Smooth muscle cell (in vitro differentiated cells): ENCODE results near the gene NEDD4L. TPM values are rescaled to one million over a fixed set of nuclear protein-coding genes. Genes with fewer than 3 reads are reported as not detected.

Source experiments
- DNase-seq: peaks from one replicate; lab custom pipeline; 2025; ENCODE audit not compliant: unreplicated experiment; lab: John Stamatoyannopoulos, UW
- H2AFZ ChIP-seq: fragments of 200-600 bp; sonication (generic); 2 replicates; pipeline ENCODE4 v1.6.0; 2016; ENCODE audit warnings: antibody characterized with exemption, low read depth, mild to moderate bottlenecking
- H3F3A ChIP-seq: fragments of 200-600 bp; sonication (generic); 2 replicates; pipeline ENCODE4 v1.6.0; 2017; ENCODE audit warnings: antibody characterized with exemption, low read depth
- H3K27ac ChIP-seq: fragments of 200-600 bp; sonication (generic); 2 replicates; pipeline ENCODE4 v1.5.1; 2016; ENCODE audit warnings: low read depth, mild to moderate bottlenecking
- H3K27me3 ChIP-seq: fragments of 200-600 bp; sonication (generic); 2 replicates; pipeline ENCODE4 v1.6.1; 2016; ENCODE audit warnings: low read depth, mild to moderate bottlenecking
- H3K36me3 ChIP-seq: fragments of 200-600 bp; sonication (generic); 2 replicates; pipeline ENCODE4 v1.5.1; 2016; ENCODE audit warnings: low read depth
- H3K4me1 ChIP-seq: fragments of 200-600 bp; sonication (generic); 2 replicates; pipeline ENCODE4 v1.5.1; 2016; ENCODE audit warnings: low read depth
- H3K4me2 ChIP-seq: fragments of 200-600 bp; sonication (generic); 2 replicates; pipeline ENCODE4 v1.6.0; 2016; ENCODE audit warnings: mild to moderate bottlenecking
- H3K4me3 ChIP-seq: fragments of 200-600 bp; sonication (generic); 2 replicates; pipeline ENCODE4 v1.5.1; 2016; ENCODE audit warnings: mild to moderate bottlenecking
- H3K79me2 ChIP-seq: fragments of 200-600 bp; sonication (generic); 2 replicates; pipeline ENCODE4 v1.6.0; 2016; ENCODE audit warnings: low read depth, mild to moderate bottlenecking
- H3K9ac ChIP-seq: fragments of 200-600 bp; sonication (generic); 2 replicates; pipeline ENCODE4 v1.6.0; 2016; ENCODE audit warnings: low read depth
- H3K9me3 ChIP-seq: fragments of 200-600 bp; sonication (generic); replicated peaks from 2 replicates; pipeline ENCODE4 v1.5.1; 2016; ENCODE audit warnings: low read depth
- H4K20me1 ChIP-seq: fragments of 200-600 bp; sonication (generic); 2 replicates; pipeline ENCODE4 v1.6.0; 2016; ENCODE audit warnings: low read depth
- CTCF ChIP-seq: fragments of 200-600 bp; sonication (generic); IDR thresholded peaks from 2 replicates; pipeline ENCODE4 v1.5.1; 2017; ENCODE audit warnings: borderline replicate concordance, mild to moderate bottlenecking, antibody characterized with exemption; ENCODE audit not compliant: insufficient read depth, poor library complexity, severe bottlenecking
- WGBS: methylation state at CpG from one replicate; pipeline ENCODE4 v1.1.7; 2016; ENCODE audit warnings: low lambda C conversion rate; 5-methylcytosine and 5-hydroxymethylcytosine counted together
- polyA plus RNA-seq: library from polyadenylated mRNA; unstranded; fragments of >200 nt; fragmentation: Nextera tagmentation; extraction: Ambion mirVana; gene quantifications from 2 replicates; pipeline ENCODE4 v1.2.1, GENCODE V29; 2016
- total RNA-seq: library from RNA; depleted of rRNA; stranded (reverse); fragments of >200 nt; gene quantifications from 2 replicates; pipeline ENCODE4 v1.2.3, GENCODE V29; 2014

The NEDD4L gene
- total and polyA plus RNA-seq, 2 experiments from 2014 or later = 8.7 to 41.3 TPM

DNA sequence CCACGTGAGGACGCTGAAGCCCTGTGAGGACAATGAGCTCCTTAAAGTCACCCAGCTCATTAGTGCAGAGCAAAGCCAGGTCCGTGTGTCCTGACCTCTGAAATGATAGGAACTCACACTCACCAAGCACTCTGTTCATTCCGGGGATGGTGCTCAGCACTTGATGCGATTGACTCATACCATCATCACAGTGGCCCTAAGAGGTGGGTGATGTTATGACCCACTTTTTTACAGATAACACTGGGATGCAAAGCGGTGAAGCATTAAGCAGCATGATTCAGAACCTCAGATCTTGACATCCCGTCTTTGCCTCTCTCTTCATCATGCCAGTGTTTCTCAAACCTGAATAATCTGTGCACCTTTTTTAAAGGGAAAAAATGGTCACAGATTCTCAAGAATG is 350.0 kb downstream of the NEDD4L start:
- Histone ChIP-seq H3K9ac (no peak overlapping the region), H2AFZ (no peak overlapping the region), H3K9me3 (no peaks in the 10 kb centered on the region), H3K4me2 (peak overlapping the region; percentile 13), H3K27me3 (no peaks in the 10 kb centered on the region), H3F3A (peaks cover 14% of the 10 kb centered on the region), H3K79me2 (no peaks in the 10 kb centered on the region), H3K27ac (peak overlapping the region; percentile 61), H3K4me3 (no peak overlapping the region), H4K20me1 (no peaks in the 10 kb centered on the region), H3K36me3 (no peaks in the 10 kb centered on the region), H3K4me1 (peaks cover 9% of the 10 kb centered on the region)
- no peak for DNase-seq
- TF ChIP-seq CTCF = no peak
- WGBS = 41% methylated on average over 7 of the region's 7 CpGs

DNA sequence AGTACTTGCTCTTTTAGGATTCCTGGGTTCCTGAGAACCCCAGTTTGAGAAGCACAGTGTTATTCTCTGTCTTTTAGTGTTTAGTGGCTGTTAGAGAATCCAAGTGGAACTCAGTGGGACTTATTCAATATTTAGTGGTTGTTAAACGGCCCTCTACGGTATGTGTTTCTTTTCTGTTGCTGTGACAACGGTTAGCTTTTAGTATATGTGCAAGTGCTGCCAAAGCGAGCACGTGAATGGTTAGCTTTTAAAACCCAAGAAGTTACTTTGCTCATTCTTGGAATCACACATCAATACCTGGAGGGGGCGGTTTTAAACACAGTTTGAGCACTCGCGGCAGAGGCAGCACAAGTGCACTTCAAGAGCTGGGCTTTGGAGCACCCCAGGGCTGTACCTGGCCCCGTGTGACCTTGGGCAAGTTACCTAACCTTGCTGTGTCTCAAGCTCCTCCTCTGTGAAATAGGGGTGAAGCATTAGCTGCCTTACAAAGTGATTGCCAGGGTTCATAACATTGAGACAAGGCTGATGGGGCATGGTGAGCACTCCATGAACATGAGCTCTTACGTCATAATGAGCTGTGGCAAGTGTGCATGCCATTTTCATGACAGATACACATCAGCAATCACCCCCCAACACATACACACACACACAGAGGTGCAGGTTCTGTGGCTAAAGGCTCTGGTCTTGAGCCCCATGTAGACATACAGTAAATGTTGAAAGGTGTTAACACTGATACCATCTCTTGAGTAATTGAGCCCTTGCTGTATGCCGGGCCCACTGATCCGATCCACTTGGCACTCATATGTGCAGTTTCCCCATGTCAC is 350.8 kb downstream of the NEDD4L start:
- H3K79me2 ChIP-seq = no peaks in the 10 kb centered on the region

GRCh38 chr18:58396144-58396543 is 352.1 kb downstream of the NEDD4L start:
- no peak for DNase-seq
- no peaks in the 10 kb centered on the region for H3K79me2 ChIP-seq
- no peak for TF ChIP-seq CTCF
- H3K9me3 ChIP-seq = no peaks in the 10 kb centered on the region
- WGBS = 85% methylated on average over 10 of the region's 10 CpGs
- H3F3A ChIP-seq = peaks cover 4% of the 10 kb centered on the region
- no peak overlapping the region for H3K27ac ChIP-seq
- no peak overlapping the region for H3K9ac ChIP-seq
- no peaks in the 10 kb centered on the region for H4K20me1 ChIP-seq
- H3K4me3 ChIP-seq = no peak overlapping the region
- peaks cover 9% of the 10 kb centered on the region for H3K4me1 ChIP-seq
- H3K36me3 ChIP-seq = no peaks in the 10 kb centered on the region
- H3K27me3 ChIP-seq = no peaks in the 10 kb centered on the region
- no peak overlapping the region for H2AFZ ChIP-seq
- H3K4me2 ChIP-seq = no peak overlapping the region

More for the DNA sequence above, 350.8 kb downstream of the NEDD4L start:
- DNase-seq = no peak
- Histone ChIP-seq H3K9ac (no peak overlapping the region), H3K27ac (peak overlapping the region; percentile 60), H3K36me3 (no peaks in the 10 kb centered on the region), H3K27me3 (no peaks in the 10 kb centered on the region), H4K20me1 (no peaks in the 10 kb centered on the region), H3K4me3 (no peak overlapping the region), H3K9me3 (no peaks in the 10 kb centered on the region), H3F3A (peaks cover 13% of the 10 kb centered on the region), H3K4me1 (peaks cover 9% of the 10 kb centered on the region), H3K4me2 (no peak overlapping the region), H2AFZ (no peak overlapping the region)
- TF ChIP-seq CTCF = no peak
- 89% methylated on average over 12 of the region's 12 CpGs for WGBS

DNA sequence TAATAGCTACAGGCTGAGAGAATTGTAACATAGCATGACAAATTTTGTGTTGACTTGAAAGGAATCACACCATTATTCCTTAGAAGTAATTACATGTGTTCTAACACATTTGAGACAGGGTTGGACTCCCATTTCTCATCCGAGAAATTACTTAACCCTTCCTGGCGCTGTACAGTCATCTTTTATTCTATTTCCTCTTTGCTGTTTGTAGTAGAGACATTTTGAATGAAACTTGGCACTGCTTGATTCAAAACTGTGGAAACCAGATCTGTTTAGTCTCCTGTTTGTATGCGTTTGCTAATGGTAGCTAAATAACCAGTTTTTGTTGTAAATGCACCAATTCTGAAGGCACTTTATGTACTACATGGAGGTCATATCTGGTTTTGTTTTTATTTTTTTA is 352.9 kb downstream of the NEDD4L start:
- TF ChIP-seq CTCF = no peak
- Histone ChIP-seq H2AFZ (no peak overlapping the region), H3K4me2 (no peak overlapping the region), H3K4me3 (no peak overlapping the region), H3K79me2 (no peaks in the 10 kb centered on the region), H3K27ac (no peak overlapping the region), H3K4me1 (peaks cover 6% of the 10 kb centered on the region), H4K20me1 (no peaks in the 10 kb centered on the region), H3K36me3 (no peaks in the 10 kb centered on the region), H3K27me3 (no peaks in the 10 kb centered on the region), H3K9me3 (no peaks in the 10 kb centered on the region), H3K9ac (no peak overlapping the region), H3F3A (peaks cover 4% of the 10 kb centered on the region)
- no peak for DNase-seq
- 94% methylated on average over 3 of the region's 3 CpGs for WGBS
